Cardiac fibroblast (primary cell): ENCODE results near the gene CACNB4.

ENCODE experiments used
- DNase-seq, 2 donors: peaks; one replicate each; pipeline versions ENCODE4 v3.0.0 to v3.0.0-alpha.2; 2010; ENCODE audit warnings: low read depth in 2 of 2
- H3K4me3 ChIP-seq, 2 donors: replicated peaks in 1 of 2; 1 replicate in 1 of 2; 2 replicates in 1 of 2; pipeline ENCODE4 v1.5.1; 2011; ENCODE audit warnings: low read depth in 2 of 2, low read length in 2 of 2, mild to moderate bottlenecking in 2 of 2, moderate library complexity in 1 of 2
- CTCF ChIP-seq: IDR thresholded peaks from one replicate; pipeline ENCODE4 v1.5.1; 2011; ENCODE audit warnings: low read depth, mild to moderate bottlenecking, low read length, inconsistent platforms

CACNB4 gene

GRCh38 chr2:151902829-151903228 is 196.0 kb downstream of the CACNB4 start:
- no peak for TF ChIP-seq CTCF
- peak in 1 of 2 donors; percentile 18 for DNase-seq
- no peak overlapping the region for H3K4me3 ChIP-seq

- DNase-seq, result no peak
- no peak for TF ChIP-seq CTCF
- H3K4me3 ChIP-seq, result no peak overlapping the region
Measured at GRCh38 chr2:151900331-151900730, 198.5 kb downstream of the CACNB4 start.

- H3K4me3 ChIP-seq, result no peak overlapping the region
- no peak for TF ChIP-seq CTCF
- no peak for DNase-seq
Measured at GRCh38 chr2:151899156-151899555, 199.7 kb downstream of the CACNB4 start.

GRCh38 chr2:151891566-151892194 is 207.2 kb downstream of the CACNB4 start:
- H3K4me3 ChIP-seq, result no peak overlapping the region
- DNase-seq, result no peak
- no peak for TF ChIP-seq CTCF

- no peak for TF ChIP-seq CTCF
- H3K4me3 ChIP-seq, result no peak overlapping the region
- no peak for DNase-seq
Measured at GRCh38 chr2:151887164-151887563, 211.7 kb downstream of the CACNB4 start.

GRCh38 chr2:151886241-151886640 is 212.6 kb downstream of the CACNB4 start:
- no peak for DNase-seq
- TF ChIP-seq CTCF, result no peak
- H3K4me3 ChIP-seq, result no peak overlapping the region

- H3K4me3 ChIP-seq, result no peak overlapping the region
- no peak for TF ChIP-seq CTCF
- DNase-seq, result no peak
Measured at GRCh38 chr2:151882786-151883445, 215.9 kb downstream of the CACNB4 start.
